GM12875 (cell line): ENCODE results near the gene TECTB.

Experiments used
- H3K4me3 ChIP-seq: one replicate; pipeline ENCODE4 v1.5.1; 2011; ENCODE audit warnings: low read depth, low read length, control low read depth
- TF ChIP-seq, protein P1 (sequence below): IDR thresholded peaks from 2 replicates; pipeline ENCODE4 v1.5.1; 2011; ENCODE audit warnings: low read depth, mild to moderate bottlenecking, control low read depth, inconsistent platforms, low read length, moderate library complexity, borderline replicate concordance; ENCODE audit not compliant: insufficient read depth

The TECTB gene

GRCh38 chr10:112271982-112272381 lies 11.2 kb upstream of the TECTB start:
- H3K4me3 ChIP-seq: no peak overlapping the region
- TF ChIP-seq, protein P1, sequence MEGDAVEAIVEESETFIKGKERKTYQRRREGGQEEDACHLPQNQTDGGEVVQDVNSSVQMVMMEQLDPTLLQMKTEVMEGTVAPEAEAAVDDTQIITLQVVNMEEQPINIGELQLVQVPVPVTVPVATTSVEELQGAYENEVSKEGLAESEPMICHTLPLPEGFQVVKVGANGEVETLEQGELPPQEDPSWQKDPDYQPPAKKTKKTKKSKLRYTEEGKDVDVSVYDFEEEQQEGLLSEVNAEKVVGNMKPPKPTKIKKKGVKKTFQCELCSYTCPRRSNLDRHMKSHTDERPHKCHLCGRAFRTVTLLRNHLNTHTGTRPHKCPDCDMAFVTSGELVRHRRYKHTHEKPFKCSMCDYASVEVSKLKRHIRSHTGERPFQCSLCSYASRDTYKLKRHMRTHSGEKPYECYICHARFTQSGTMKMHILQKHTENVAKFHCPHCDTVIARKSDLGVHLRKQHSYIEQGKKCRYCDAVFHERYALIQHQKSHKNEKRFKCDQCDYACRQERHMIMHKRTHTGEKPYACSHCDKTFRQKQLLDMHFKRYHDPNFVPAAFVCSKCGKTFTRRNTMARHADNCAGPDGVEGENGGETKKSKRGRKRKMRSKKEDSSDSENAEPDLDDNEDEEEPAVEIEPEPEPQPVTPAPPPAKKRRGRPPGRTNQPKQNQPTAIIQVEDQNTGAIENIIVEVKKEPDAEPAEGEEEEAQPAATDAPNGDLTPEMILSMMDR: no peak

- no peak overlapping the region for H3K4me3 ChIP-seq
- TF ChIP-seq, protein P1: no peak
These were observed 8.4 kb upstream of the TECTB start for GRCh38 chr10:112274831-112275230.

DNA sequence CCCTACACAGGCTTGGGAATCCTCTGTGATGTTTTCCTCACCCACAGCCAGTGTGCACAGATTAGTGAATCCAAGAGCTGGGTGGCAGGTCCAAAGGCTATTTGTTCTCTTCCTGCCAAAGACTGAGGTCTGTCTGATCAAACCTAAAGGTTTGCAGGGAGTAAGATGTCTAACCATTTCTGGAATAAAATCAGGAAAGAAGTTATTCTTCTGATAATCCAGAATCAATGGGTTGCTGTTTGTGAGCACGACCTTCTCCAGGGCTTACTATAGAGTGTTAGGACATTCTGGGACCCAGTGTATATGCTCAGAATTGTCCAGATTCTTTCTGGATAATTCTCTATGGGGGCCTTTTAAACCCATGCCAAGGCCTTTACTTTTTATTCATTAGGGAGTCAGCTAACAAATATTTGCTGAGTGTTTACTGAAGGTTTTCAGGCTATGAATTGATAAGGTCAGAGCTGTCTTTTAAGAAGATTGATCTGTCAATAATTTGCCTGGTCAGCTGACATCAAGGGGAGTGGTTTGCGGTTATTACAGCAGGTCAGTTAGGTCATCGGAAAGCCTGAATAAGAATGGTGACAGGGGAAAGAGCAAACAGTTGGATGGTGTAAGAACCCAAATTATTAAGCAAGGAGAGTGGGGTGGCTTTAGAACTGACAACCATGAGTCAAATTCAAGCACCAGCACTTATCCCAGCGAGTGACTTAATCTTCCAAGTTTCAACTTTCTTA lies 7.5 kb upstream of the TECTB start:
- TF ChIP-seq, protein P1: no peak

GRCh38 chr10:112278871-112279270 lies 4.3 kb upstream of the TECTB start:
- TF ChIP-seq, protein P1: no peak
- no peak overlapping the region for H3K4me3 ChIP-seq

More for the DNA sequence above, 7.5 kb upstream of the TECTB start:
- H3K4me3 ChIP-seq: no peak overlapping the region

DNA sequence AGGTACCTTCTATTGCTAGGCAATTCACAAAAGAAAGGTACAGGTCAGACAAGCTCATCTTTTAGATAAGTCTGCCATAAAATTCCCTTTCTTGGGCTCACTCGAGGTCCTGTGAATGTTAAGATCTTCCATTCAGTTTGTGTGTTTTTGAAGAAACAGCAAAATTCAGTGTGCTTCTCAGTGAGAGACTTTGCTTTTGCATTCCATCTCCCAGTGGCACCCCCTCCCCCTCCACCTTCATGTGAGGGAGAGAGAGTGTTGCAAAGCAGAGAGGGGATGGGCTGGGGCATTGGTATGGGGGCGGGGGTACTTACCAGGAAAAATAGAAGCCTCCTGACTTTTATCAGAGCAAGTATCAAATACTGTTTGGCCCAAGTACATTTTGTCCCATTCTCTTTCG lies 3.8 kb upstream of the TECTB start:
- TF ChIP-seq, protein P1: no peak

DNA sequence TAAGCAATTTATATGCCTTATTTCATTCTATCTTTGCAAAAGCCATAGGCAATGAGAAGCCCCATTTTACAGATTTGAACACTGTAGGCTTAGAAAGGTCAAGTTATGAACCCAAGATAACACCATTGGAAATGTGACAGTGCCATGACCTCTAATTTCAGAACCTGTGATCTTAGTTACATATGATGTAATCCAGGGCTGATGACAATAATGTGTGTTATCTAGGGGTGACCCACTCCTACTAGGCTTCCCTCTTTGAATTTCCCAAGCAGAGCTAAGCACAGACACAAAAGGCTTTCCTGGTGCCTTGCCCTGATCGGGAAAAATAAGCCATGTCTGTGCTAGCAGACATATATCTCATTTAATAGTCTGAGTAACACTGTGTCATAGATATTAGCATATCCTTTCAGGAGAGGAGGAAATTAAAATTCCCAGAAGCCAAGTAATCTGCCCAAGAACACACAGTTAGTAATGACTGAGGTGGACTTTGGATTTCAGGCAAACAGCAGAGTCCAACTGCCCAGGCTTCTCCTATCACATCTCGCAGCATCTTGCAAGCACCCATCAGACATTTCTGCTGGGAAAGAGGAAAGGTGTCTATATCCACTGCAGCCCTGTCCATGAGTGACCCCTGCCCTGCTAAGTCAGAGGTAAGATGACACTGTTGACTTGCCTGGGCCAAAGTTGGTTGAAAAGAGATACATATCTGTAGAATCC lies 2.8 kb upstream of the TECTB start:
- H3K4me3 ChIP-seq: no peak overlapping the region
- TF ChIP-seq, protein P1: no peak

More for the DNA sequence above, 3.8 kb upstream of the TECTB start:
- no peak overlapping the region for H3K4me3 ChIP-seq

- no peak overlapping the region for H3K4me3 ChIP-seq
- TF ChIP-seq, protein P1: no peak
These were observed 1.1 kb upstream of the TECTB start for GRCh38 chr10:112282086-112282485.
